ENCODE measurements around the gene APLP2.
A peak's percentile ranks its signal among the peaks of the same experiment; 100 is the strongest.

APLP2 gene

DNA sequence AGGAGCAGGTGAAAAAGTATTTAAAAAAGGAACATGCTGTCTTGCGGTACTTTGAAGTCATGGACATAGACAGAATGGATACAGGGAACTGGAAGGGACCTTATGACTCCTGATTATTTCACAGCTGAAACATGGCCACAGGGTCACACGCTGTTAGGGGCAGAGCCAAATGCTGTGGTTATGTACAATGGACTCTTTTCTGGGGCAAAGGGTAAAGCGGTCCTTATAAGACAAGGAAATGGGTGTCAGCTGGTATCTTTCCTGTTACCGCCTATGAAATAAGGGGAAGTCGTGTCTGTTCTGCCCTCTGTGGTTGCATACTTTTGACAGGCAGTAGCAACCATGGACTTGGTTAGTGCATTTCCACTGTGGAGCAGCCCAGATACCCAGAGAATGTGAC, 77.1 kb downstream of the APLP2 start:
- no peak for DNase-seq (ENCODE audit: low spot score)

DNA sequence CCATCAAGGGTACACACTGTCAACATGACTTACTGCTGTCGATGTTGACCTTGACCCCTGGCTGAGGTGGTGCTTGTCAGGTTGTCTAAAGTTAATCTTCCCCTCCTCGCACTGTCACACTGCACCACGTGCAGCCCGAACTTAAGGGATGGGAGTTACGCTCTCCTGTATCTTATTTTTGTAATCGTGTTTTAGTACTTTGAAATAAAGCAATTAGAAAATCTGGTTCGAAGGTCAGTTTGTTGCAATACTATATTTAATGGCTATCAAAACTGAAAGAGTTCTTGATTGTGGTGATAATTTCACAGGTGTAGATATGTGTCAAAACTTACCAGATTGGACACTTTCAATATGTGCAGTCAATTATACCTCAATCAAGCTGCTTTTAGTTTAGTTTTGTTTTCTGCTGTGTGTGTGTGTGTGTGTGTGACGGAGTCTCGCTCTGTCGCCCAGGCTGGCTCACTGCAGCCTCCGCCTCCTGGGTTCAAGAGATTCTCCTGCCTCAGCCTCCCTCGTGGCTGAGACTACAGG, 79.2 kb downstream of the APLP2 start:
- no peak for DNase-seq (ENCODE audit: low spot score)

DNA sequence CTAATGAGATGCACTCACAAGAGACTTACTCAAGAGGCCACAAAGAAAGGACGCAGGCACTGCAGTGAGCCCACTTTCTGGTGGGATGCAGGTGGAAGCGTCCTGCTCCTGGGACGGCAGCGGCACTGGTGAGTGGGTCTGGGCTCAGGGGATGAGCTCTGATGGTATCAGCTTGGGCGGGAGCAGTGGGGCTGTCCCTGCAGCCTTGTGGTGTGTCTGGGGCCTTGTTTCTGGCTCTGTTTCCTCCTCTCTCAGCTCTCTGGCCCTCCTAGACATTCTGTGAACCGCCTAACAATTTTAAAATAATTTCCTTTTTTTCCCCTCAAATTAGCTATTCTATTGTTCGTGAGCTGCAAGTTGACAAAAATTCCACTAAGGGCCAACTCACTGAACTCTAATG, 81.1 kb downstream of the APLP2 start:
- DNase-seq (ENCODE audit: low spot score): no peak

DNA sequence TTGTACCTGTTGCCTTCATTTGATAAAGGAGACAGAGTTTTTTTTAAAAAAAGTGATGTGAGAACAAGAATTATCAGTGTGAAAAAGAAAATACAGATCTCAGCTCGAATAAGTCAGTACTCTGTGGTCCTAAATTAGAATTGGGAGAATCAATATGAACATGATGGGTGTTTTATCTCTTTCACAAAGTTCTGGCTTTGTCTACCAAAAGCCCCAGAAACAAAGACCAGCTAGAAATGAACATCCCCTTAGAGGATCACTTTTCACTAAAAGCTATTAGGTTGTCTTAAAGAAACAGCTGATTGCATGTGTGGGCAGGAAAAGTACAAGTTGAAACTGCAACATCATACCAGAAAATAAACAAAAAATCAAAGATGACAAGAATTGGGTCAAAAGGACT, 81.5 kb downstream of the APLP2 start:
- DNase-seq (ENCODE audit: low spot score): no peak

DNA sequence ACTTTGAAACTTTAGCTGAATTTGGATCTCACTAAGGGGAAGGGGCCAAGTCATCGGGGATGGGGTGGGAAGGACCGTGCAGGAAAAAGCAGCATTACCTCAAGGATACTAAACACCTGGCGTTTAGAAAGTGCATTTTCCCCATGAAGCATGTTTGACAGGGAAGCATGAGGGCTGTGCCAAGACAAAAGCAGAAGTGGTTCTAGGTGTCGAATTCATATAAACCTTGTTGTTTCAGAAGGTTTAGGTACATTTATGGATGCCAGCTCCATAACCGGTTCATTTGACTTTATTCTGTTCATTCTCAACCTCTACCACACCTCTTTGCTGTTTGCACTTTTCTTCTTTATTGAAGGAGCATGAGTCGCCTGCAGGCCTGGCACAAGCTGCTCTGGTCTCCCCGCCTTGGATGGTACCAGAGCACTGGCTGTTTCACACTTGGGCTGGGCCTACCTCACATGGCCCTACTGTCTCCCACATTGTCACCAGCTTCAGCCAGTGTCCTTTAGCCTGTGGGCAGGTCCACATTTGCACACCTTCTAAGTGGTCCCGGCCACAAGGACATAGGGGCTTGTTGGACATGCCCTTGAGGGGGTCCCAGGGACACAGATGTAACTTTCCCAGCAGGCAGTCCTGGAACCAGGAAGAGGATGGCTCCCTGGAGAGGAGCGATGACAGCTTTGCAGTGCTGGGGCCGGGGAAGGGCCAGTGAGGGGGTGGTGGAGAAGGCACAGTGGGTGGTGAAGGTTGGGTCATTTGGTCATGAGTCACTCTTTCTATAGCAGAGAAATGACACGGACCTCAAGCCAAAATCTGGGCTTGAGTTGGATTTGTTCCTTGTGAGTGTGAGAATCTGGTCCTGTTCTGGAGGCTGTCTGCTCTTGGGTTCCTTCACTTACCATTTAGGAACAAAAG, 86.7 kb downstream of the APLP2 start:
- DNase-seq (ENCODE audit: low spot score): no peak

DNA sequence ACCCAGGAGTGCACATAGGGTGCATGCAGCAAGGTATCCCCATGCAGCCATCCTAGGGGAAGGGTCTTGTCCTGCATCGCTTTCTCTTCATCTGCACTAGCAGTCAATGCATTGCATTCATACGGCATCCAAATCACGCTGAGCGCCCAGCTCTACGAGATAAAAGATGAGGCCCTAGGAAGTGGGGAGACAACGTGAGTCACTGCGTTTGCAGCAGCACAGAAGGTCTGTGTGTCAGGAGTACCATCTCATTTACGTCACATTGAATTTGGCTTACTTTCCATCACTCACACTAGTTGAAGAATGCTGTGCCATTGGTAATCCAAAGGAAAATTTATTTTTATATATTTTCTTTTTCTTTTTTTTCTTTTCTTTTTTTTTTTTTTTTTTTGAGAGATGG, 87.4 kb downstream of the APLP2 start:
- no peak for DNase-seq (ENCODE audit: low spot score)

DNA sequence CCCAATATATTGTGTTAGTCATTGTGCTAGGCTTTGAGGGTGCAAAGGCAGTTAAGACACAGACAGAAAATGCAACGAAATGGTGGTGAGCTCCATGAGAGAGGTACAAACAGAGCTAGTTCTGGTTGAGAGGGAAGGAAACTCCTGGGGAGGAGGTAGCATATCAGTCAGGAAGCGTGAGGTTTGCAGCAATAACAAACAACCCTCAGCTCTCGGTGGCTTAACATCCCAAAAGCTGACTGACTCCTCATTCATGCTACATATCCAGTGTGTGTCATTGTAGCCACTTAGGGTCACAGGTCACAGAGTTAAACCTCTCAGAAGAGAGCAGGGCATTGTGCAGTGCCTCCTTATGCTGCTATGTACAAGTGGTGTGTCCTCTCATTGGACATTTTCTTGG, 88.1 kb downstream of the APLP2 start:
- no peak for DNase-seq (ENCODE audit: low spot score)

DNA sequence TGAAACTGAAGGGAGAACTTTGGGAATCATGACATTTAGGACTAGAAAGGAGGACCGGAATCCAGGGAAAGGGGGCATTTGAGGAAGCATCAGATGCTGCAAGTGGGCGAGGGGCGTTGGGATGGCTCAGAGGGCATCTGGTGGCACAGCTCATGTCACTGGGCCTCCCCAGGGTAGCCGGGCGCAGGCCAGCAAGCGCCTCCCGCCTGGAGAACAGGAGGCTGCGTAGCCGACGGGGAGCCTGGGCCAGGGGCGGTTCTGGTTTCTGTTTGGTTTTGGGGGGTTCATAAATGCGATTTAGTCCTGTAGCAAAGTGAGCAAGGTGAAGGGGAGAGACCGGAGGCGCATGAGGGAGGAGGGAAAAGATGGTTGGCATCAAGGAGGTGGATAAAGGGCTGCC, 89.4 kb downstream of the APLP2 start:
- DNase-seq (ENCODE audit: low spot score): no peak

DNA sequence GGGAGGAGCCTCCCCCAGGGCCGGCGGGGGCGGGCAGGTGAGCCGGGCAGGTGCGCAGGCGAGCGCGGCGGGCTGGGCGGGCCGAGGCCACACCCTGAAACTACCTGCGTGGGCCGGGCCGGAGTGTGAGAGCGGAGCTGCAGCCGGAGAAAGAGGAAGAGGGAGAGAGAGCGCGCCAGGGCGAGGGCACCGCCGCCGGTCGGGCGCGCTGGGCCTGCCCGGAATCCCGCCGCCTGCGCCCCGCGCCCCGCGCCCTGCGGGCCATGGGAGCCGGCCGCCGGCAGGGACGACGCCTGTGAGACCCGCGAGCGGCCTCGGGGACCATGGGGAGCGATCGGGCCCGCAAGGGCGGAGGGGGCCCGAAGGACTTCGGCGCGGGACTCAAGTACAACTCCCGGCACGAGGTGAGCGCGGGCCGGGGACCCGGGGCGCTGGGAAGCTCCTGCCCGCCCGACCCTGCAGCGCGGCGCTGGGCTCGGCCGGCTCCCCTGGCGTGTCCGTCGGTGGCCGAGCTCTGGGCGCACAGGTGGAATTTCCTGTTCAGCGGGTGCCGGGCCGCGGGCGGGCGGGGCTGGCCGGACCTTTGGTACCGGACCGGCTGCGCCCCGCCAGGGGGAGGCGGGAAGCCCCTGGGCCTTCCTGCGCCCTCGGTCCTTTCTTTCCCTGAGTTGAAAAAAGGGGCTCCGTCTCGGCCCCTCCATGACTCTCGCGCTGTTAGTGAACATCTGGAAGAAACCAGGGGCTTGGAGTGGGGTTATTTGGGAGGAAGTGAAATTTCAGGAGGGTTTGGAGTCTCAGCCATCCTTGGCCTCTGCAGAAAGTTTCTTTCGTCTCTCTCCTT, 90.2 kb downstream of the APLP2 start, which contains the start of gene ST14:
Gene ST14, plus strand, starts transcription at position 126 of the 841 bp plus-strand sequence. Its CDS starts 198 bp downstream, at position 324.
- no peak for DNase-seq (ENCODE audit: low spot score)

DNA sequence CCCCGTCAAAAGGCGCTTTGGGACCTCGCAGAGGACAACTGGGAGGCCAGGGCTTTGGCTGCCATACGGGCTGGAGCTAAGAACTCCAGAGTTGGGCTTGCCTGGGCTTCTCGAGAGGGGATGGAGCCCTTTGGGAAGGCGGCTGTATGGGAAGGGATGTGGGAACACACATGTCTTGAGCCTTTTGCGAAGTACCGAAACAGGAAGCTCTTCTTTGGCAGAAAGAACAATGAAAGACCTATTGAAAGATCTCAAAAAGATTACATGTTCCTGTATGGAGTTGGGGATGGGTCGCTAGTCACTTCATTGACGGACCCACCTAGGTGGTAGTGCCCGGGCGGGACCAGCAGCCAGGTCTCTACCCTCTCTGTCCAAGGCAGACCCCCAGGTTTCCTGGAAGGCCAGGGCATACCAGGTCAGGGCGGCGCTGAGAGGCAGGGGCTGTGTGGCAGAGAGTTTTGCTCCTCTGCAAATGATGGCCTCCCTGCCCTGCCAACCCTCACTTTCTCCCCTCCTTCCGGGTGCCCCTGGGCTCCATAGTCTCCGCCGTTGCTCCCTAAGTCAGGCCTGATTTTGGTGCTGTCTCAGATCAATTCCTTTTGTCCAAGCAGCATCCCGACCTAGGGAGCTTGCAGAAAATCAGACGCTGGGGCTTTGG, 90.9 kb downstream of the APLP2 start:
- no peak for DNase-seq (ENCODE audit: low spot score)

DNA sequence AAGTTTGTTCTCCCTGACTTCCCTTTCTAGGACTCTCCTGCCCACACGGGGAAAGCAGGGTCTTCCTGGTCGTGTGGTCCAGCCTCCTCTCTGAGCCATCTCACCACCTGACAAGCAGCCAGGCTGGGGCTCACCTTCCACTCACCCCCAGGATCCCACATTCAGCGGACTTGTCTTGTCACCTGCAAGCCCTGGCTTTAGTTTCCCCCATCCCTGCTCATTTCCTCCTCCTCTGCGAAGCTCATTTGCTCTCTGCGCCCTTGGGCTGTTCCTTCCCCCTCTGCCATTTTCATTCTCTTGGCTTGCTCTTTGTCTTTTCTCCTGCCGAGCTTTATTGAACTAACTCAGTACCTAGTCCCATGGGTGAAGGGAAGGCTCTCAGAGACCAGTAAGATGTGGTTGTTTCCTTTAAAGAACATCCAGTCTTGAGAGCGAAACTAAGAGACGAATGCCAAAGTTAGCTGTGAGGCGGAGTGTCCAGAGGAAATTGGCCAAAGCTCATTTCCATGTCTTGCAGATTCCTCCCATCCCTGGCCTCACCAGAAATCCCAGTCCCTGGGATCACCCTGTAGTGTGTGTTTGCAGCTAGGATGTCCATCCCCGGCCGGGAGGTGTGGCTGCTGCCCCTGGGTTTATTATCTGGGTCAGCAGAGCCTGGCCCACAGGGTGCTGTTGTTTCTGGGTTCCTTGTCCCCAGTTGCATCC, 91.9 kb downstream of the APLP2 start:
- DNase-seq (ENCODE audit: low spot score): no peak

DNA sequence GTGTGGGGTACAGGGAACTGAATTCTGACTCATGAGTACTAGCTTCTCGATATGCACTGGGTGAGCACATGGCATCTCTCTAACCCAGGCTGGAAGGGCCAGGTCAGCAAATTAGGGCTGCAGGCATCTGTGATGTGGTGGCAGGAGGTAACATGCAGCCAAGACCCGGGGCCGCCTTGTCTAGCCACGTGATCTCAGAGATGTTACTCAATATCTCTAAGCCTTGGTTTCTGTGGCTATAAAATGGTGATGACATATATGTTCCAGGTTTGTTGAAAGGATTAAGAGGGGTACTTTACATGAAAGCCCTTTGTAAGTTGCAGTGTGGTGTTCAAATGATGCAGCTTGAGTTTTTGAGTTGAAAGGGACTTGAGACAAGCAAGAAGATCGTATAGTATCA, 93.0 kb downstream of the APLP2 start:
- DNase-seq (ENCODE audit: low spot score): no peak

DNA sequence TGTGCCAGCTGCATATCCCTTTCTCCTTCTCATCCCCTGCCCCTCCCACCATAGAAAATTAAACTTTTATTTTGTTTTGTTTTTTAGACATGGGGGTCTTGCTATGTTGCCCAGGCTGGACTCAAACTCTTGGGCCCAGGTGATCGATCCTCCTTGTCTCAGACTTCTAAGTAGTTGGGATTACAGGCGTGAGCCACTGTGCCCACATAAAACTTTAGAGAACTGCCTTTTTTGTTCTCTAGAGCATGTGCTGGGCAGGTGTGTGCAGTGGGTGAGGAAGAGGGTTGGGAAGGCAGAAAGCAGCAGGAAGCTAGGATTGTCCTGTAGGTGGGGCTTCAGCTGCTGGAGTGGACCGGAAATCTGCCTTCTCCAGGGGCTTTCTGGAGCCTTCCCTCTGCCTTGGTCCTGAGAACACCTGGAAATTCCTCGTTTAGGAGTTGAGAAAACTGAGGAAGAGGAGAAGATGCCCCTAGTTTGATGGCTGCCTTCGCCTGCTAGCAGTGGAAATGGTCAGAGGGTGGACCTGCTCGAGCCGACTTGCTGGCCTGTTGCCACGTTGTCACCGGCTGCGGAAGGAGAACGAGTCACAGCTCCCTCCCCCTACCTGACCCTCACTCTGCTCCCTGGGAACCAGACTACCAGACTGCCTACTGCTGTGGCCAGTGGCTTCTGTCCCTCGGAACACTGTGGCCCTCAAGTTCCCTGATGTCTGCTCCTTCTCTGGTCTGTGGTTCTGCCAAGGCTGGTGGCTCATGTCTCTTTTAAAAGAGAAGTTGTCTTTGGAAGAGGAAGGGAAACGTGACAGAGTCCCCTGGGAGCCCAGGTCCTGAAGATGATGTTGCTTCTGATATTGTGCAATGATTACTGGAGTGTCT, 93.9 kb downstream of the APLP2 start:
- no peak for DNase-seq (ENCODE audit: low spot score)

DNA sequence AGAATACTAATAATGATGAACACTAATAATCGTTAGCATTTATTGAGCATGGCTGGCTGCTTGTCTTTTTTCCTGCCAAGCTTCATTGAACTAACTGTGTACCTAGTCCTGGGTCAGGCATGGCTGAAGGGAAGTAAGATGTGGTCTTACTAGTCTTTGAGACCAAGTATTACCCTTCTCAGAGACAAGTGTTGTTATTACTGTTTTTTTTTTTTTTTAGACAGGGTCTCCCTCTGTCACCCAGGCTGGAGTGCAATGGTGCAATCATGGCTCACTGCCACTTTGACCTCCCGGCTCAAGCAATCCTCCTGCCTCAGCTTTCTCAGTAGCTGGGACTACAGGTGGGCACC, 94.5 kb downstream of the APLP2 start:
- no peak for DNase-seq (ENCODE audit: low spot score)

DNA sequence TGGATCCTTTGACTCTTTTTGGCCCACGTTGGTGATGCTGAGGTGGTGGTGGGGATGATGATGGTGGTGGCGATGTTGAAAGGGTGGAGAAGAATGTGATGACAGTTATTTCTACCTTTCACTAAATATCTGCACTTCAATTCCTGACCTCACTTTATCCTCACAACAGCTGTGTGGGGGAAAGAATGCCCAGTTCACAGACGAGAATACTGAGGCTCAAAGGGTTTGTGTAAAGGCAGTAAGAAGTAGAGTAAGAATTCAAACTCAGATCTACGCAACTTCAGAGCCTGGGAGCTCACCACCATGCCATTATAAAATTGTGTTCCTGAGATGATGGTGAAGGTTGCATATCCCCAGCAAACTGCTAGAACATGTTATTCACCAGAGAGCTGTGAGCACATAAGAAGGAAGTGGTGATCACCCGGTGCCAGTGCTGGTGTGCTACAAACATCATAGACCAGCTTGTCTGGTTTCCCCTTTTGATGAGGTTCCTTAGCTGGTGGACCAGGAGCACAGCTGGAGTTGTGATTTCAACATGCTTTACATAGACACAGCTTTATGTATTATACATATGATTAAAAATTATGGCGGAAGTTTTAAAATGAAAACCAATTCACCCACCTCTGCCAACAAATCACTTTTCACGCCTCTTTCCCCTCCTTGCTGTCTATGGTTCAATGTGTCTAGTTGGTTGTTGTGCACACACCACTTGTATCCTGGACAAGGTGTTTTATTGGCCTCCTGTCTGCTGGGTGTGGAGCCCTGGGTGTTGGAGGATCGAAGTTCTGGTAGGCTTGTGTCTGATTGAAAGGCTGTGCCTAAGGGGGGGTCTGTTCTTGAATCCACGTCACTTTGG, 96.1 kb downstream of the APLP2 start:
- no peak for DNase-seq (ENCODE audit: low spot score)

DNA sequence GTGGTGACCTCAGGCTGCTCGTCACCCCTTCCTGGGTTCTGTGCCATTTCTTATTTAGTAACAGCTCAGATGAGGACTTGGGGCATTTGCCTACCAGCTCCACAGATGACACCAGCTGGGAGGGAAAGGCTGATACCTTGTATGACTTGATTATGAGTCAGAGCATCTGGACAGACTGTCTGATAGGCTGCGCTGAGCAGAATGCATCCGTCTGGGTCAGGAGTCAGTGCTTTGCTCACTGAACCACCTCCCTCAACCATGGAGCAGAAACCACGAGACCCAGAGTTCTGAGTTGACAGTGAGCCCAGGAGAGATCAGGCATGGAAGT, 96.7 kb downstream of the APLP2 start:
- DNase-seq (ENCODE audit: low spot score): peak; percentile 77

DNA sequence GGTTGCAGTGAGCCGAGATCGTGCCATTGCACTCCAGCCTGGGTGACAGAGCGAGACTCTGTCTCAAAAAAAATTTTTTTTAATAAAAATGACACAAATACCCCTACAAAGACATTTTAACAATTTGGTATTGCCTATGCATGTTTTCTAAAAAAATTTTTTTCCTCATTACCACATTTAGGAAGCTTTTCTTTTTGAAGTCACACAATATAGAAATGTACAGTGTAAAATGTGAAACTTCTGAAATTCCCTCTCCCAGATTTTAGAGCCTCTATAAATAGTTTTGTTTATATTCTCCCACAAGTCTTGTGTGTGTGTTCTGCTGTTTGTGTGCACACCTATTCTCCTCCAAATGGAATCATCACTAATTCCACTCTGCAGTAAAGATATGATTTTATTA, 97.5 kb downstream of the APLP2 start:
- DNase-seq (ENCODE audit: low spot score): no peak

DNA sequence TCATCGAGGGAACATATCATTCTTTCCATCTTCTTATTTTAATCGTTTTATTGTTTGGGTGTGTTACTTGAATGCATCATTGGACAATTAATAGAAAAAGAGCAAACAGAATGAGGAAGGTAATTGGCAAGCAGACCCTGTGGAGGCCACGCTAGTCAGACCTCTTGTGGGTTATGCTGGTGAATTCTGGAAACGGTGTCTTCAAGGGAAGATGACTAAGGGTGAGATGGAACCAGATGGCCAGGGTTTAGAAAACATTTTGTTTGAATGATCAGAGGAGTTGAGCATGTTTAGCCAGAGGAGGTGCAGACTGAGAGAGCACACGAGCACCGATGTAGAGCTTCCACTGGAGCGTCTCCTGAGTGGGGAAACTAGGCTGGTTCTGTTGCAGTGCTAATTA, 98.4 kb downstream of the APLP2 start:
- DNase-seq (ENCODE audit: low spot score): no peak

DNA sequence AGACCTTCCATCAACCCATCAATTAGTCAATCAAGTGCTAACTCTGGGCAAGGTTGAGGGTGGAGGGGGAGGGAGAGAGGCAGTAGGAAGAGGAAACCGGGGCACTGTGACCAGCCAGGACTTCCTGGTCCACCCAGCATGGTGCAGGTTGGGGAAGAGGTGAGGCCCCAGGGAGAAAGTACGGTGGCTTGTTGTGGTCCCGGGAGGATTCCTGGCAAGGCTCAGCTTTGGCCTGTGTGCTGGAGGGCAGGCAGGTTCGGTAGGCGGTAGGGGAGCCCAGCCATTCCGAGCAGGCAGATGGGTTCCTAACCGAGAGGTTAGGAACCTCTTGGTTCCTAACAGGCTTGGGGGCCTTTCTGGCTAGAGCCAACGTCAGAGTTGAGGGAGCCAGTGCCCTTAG, 100.7 kb downstream of the APLP2 start:
- no peak for DNase-seq (ENCODE audit: low spot score)

DNA sequence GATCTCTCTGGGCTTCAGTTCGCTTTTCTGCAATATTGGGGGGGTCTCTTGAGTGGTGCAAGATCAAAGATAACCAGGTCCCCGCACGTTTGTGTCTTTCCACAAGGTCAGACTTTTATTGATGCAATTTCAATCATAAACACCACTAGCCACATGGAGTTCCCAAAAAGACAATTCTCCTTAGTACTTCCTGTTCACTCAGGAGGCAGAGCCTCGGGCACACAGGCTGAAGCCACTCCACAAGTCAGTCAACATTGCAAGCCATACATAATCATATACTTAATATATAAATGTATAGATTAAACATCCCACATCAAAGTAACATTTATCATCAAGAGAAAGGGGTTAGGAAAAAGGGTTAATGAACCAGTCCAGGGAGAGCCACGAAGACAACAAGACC, 101.8 kb downstream of the APLP2 start:
- no peak for DNase-seq (ENCODE audit: low spot score)
